Neural cell (in vitro differentiated cells): ENCODE data around the gene CLDN8. TPM values are rescaled to one million over a fixed set of nuclear protein-coding genes. Genes with fewer than 3 reads are reported as not detected.

Source experiments
- H2AFZ ChIP-seq: fragments of 200-600, 300-800 bp; sonication (generic), shearing (Covaris generic); 2 replicates; pipeline ENCODE4 v1.6.0; 2014; ENCODE audit warnings: low read depth, mild to moderate bottlenecking, antibody characterized with exemption, low read length, moderate library complexity
- H3F3A ChIP-seq: fragments of 200-600 bp; shearing (Covaris generic); 2 replicates; pipeline ENCODE4 v1.6.1; 2016; ENCODE audit warnings: mild to moderate bottlenecking, moderate library complexity, mixed read lengths, antibody characterized with exemption, low read length; ENCODE audit not compliant: insufficient read depth, poor library complexity, severe bottlenecking
- H3K27ac ChIP-seq: fragments of 200-600, 300-800 bp; sonication (generic), shearing (Covaris generic); 2 replicates; pipeline ENCODE4 v1.5.1; 2014; ENCODE audit warnings: mild to moderate bottlenecking, low read length, moderate library complexity
- H3K27me3 ChIP-seq: fragments of 300-800, 200-600 bp; sonication (generic), shearing (Covaris generic); 2 replicates; pipeline ENCODE4 v1.6.0; 2014; ENCODE audit warnings: mild to moderate bottlenecking, low read depth, low read length, moderate library complexity; ENCODE audit not compliant: insufficient read depth
- H3K36me3 ChIP-seq: fragments of 300-800, 200-600 bp; sonication (generic), shearing (Covaris generic); 2 replicates; pipeline ENCODE4 v1.5.1; 2014; ENCODE audit warnings: mild to moderate bottlenecking, antibody characterized with exemption, low read length, moderate library complexity; ENCODE audit not compliant: insufficient read depth
- H3K4me2 ChIP-seq: fragments of 300-800, 200-600 bp; sonication (generic), shearing (Covaris generic); 2 replicates; pipeline ENCODE4 v1.6.0; 2014; ENCODE audit warnings: mild to moderate bottlenecking, low read length
- H3K4me3 ChIP-seq: fragments of 300-800, 200-600 bp; sonication (generic), shearing (Covaris generic); 2 replicates; pipeline ENCODE4 v1.5.1; 2014; ENCODE audit warnings: mild to moderate bottlenecking, low read length, moderate library complexity
- H3K79me2 ChIP-seq: fragments of 200-600 bp; shearing (Covaris generic); replicated peaks from 2 replicates; pipeline ENCODE4 v1.6.0; 2014; ENCODE audit warnings: mild to moderate bottlenecking, low read length, moderate library complexity; ENCODE audit not compliant: insufficient read depth
- H3K9ac ChIP-seq: fragments of 300-800, 200-600 bp; sonication (generic), shearing (Covaris generic); 2 replicates; pipeline ENCODE4 v1.6.1; 2016; ENCODE audit warnings: mild to moderate bottlenecking, low read length, mixed read lengths
- H3K9me2 ChIP-seq: fragments of 200-600 bp; shearing (Covaris generic); 2 replicates; pipeline ENCODE4 v1.6.1; 2016; ENCODE audit warnings: mild to moderate bottlenecking, low read length, mixed read lengths; ENCODE audit not compliant: insufficient read depth
- H3K9me3 ChIP-seq: fragments of 200-600, 300-800 bp; sonication (generic), shearing (Covaris generic); 2 replicates; pipeline ENCODE4 v1.6.1; 2016; ENCODE audit warnings: mild to moderate bottlenecking, mixed run types, low read length, moderate library complexity, mixed read lengths
- H4K20me1 ChIP-seq: fragments of 200-600 bp; shearing (Covaris generic); 2 replicates; pipeline ENCODE4 v1.6.1; 2016; ENCODE audit warnings: mild to moderate bottlenecking, mixed run types; ENCODE audit not compliant: insufficient read depth
- EP300 ChIP-seq: fragments of 450-650 bp; conservative IDR thresholded peaks from 2 replicates; pipeline ENCODE4 v1.6.1; 2014; ENCODE audit warnings: antibody characterized with exemption, mild to moderate bottlenecking, moderate library complexity; ENCODE audit not compliant: poor library complexity, severe bottlenecking
- EZH2 ChIP-seq: fragments of 200-600, 300-800 bp; shearing (Covaris generic), sonication (generic); IDR thresholded peaks from 2 replicates; pipeline ENCODE4 v1.6.1; 2014; ENCODE audit warnings: antibody characterized with exemption, low read length, borderline replicate concordance, mild to moderate bottlenecking; ENCODE audit not compliant: insufficient read depth, poor library complexity, severe bottlenecking
- MXI1 ChIP-seq: fragments of 450-650 bp; conservative IDR thresholded peaks from 2 replicates; pipeline ENCODE4 v1.6.1; 2014; ENCODE audit warnings: antibody characterized with exemption, mild to moderate bottlenecking; ENCODE audit not compliant: poor library complexity, severe bottlenecking
- POLR2AphosphoS5 ChIP-seq: IDR thresholded peaks from 2 replicates; pipeline ENCODE4 v1.6.1; 2012
- RAD21 ChIP-seq: fragments of 450-650 bp; conservative IDR thresholded peaks from 2 replicates; pipeline ENCODE4 v1.6.1; 2014; ENCODE audit warnings: antibody characterized with exemption, mild to moderate bottlenecking, moderate library complexity
- SMC3 ChIP-seq: fragments of 450-650 bp; conservative IDR thresholded peaks from 2 replicates; pipeline ENCODE4 v1.6.1; 2014; ENCODE audit warnings: antibody characterized with exemption, mild to moderate bottlenecking, moderate library complexity; ENCODE audit not compliant: poor library complexity
- polyA plus RNA-seq: library from polyadenylated mRNA; depleted of rRNA; stranded (reverse); fragments of >200 nt; gene quantifications from 2 replicates; pipeline ENCODE4 v1.2.3, GENCODE V29; 2014
- TF ChIP-seq, protein P1 (sequence below): fragments of 450-650 bp; IDR thresholded peaks from 2 replicates; pipeline ENCODE4 v1.5.1; 2014; ENCODE audit warnings: antibody characterized with exemption, mild to moderate bottlenecking, moderate library complexity; ENCODE audit not compliant: poor library complexity, severe bottlenecking
- TF ChIP-seq, protein P2 (sequence below): IDR thresholded peaks from 2 replicates; pipeline ENCODE4 v1.6.1; 2012; ENCODE audit warnings: borderline replicate concordance

The CLDN8 gene
- polyA plus RNA-seq, 1 donor from 2014 or later: not detected

DNA sequence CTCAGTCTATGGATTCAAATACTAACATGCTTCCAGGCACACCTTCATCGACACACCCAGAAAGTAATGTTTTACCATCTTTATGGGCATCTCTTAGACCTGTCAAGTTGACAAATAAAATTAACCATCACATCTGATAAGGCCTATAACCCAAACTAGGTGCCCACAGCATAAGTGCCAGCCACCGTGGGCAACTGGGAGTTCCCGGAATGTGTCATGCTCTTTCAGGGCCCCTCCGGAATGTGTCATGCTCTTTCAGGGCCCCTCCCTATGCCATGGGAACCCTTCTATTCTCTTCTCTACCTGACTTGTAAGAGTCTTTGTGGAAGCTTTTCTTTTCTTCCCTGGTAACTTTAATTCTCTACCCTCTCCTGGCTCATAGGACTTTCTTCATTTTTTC is 40.2 kb upstream of the CLDN8 start:
- no peaks in the 10 kb centered on the region for H3K9me3 ChIP-seq
- no peak overlapping the region for H3K4me3 ChIP-seq
- no peaks in the 10 kb centered on the region for H3K79me2 ChIP-seq
- TF ChIP-seq SMC3: no peak
- TF ChIP-seq, protein P1, sequence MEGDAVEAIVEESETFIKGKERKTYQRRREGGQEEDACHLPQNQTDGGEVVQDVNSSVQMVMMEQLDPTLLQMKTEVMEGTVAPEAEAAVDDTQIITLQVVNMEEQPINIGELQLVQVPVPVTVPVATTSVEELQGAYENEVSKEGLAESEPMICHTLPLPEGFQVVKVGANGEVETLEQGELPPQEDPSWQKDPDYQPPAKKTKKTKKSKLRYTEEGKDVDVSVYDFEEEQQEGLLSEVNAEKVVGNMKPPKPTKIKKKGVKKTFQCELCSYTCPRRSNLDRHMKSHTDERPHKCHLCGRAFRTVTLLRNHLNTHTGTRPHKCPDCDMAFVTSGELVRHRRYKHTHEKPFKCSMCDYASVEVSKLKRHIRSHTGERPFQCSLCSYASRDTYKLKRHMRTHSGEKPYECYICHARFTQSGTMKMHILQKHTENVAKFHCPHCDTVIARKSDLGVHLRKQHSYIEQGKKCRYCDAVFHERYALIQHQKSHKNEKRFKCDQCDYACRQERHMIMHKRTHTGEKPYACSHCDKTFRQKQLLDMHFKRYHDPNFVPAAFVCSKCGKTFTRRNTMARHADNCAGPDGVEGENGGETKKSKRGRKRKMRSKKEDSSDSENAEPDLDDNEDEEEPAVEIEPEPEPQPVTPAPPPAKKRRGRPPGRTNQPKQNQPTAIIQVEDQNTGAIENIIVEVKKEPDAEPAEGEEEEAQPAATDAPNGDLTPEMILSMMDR: no peak
- TF ChIP-seq MXI1: no peak
- TF ChIP-seq EP300: no peak
- TF ChIP-seq RAD21: no peak
- TF ChIP-seq EZH2: no peak
- TF ChIP-seq POLR2AphosphoS5: no peak
- TF ChIP-seq, protein P2, sequence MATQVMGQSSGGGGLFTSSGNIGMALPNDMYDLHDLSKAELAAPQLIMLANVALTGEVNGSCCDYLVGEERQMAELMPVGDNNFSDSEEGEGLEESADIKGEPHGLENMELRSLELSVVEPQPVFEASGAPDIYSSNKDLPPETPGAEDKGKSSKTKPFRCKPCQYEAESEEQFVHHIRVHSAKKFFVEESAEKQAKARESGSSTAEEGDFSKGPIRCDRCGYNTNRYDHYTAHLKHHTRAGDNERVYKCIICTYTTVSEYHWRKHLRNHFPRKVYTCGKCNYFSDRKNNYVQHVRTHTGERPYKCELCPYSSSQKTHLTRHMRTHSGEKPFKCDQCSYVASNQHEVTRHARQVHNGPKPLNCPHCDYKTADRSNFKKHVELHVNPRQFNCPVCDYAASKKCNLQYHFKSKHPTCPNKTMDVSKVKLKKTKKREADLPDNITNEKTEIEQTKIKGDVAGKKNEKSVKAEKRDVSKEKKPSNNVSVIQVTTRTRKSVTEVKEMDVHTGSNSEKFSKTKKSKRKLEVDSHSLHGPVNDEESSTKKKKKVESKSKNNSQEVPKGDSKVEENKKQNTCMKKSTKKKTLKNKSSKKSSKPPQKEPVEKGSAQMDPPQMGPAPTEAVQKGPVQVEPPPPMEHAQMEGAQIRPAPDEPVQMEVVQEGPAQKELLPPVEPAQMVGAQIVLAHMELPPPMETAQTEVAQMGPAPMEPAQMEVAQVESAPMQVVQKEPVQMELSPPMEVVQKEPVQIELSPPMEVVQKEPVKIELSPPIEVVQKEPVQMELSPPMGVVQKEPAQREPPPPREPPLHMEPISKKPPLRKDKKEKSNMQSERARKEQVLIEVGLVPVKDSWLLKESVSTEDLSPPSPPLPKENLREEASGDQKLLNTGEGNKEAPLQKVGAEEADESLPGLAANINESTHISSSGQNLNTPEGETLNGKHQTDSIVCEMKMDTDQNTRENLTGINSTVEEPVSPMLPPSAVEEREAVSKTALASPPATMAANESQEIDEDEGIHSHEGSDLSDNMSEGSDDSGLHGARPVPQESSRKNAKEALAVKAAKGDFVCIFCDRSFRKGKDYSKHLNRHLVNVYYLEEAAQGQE: no peak
- H3K9me2 ChIP-seq: no peaks in the 10 kb centered on the region
- no peaks in the 10 kb centered on the region for H3F3A ChIP-seq
- no peak overlapping the region for H3K4me2 ChIP-seq
- no peak overlapping the region for H3K9ac ChIP-seq
- no peak overlapping the region for H2AFZ ChIP-seq
- no peaks in the 10 kb centered on the region for H3K27me3 ChIP-seq
- no peaks in the 10 kb centered on the region for H3K36me3 ChIP-seq
- H3K27ac ChIP-seq: no peak overlapping the region
- no peaks in the 10 kb centered on the region for H4K20me1 ChIP-seq

DNA sequence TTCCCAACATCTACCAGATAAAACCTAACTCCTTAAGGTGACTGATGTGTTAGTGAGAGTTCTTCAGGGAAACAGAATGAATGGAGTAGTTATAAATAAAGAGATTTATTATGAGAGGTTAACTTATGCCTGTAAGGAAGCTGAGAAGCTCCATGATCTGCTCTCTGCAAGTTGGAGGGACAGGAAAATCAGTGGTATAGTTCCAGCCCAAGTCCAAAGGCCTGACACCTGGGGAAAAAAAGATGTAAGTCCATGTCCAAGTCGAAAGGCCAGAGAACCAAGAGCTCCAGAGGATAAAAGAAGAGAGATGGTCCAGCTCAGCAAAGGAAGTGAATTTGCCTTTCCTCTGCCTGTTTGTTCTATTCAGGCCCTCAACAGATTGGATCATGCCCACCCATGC is 39.8 kb upstream of the CLDN8 start:
- H3K9ac ChIP-seq: no peak overlapping the region
- H3K4me2 ChIP-seq: no peak overlapping the region
- H3F3A ChIP-seq: no peaks in the 10 kb centered on the region
- H3K27me3 ChIP-seq: no peaks in the 10 kb centered on the region
- H3K9me3 ChIP-seq: no peaks in the 10 kb centered on the region
- no peaks in the 10 kb centered on the region for H3K36me3 ChIP-seq
- no peak overlapping the region for H2AFZ ChIP-seq
- TF ChIP-seq EP300 (no peak), SMC3 (no peak), EZH2 (no peak)
- H3K27ac ChIP-seq: no peak overlapping the region
- H3K9me2 ChIP-seq: no peaks in the 10 kb centered on the region
- H3K4me3 ChIP-seq: no peak overlapping the region
- no peaks in the 10 kb centered on the region for H3K79me2 ChIP-seq
- no peaks in the 10 kb centered on the region for H4K20me1 ChIP-seq

DNA sequence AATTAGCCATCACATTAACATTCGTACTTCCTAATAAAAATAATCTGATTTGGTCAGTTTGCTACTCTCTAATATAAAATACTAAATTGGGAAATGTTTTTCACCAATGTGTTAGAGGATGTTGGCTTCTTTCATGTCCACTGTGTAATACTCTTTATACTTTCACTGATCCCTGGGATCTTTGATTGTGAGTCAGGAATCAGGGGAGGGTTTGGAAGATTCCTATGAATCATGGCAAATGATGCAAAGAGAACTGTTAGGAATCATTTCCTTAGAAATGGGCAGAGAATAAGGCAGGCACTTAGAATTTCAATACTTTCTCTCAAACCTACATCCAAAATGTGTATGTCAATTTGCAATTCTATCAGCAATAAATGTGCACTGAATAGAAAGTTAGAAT is 35.9 kb upstream of the CLDN8 start:
- no peak overlapping the region for H3K9ac ChIP-seq
- H2AFZ ChIP-seq: no peak overlapping the region
- no peaks in the 10 kb centered on the region for H3K79me2 ChIP-seq
- no peaks in the 10 kb centered on the region for H3K27me3 ChIP-seq
- H3K36me3 ChIP-seq: no peaks in the 10 kb centered on the region
- no peak overlapping the region for H3K4me2 ChIP-seq
- TF ChIP-seq POLR2AphosphoS5: no peak
- TF ChIP-seq, protein P1: no peak
- no peak for TF ChIP-seq MXI1
- no peak for TF ChIP-seq SMC3
- no peak for TF ChIP-seq RAD21
- H3K9me3 ChIP-seq: no peaks in the 10 kb centered on the region
- no peaks in the 10 kb centered on the region for H3F3A ChIP-seq
- no peak overlapping the region for H3K27ac ChIP-seq
- no peak overlapping the region for H3K4me3 ChIP-seq
- H4K20me1 ChIP-seq: no peaks in the 10 kb centered on the region
- no peaks in the 10 kb centered on the region for H3K9me2 ChIP-seq
